Stimulated activated CD4-positive, alpha-beta T cell treated with anti-CD3 and anti-CD28 coated beads, TNF-alpha, amount 100 ng/mL, for 48 hours (primary cell): Measurements from ENCODE around the gene URB1.

Source experiments
- DNase-seq, 3 donors: peaks; one replicate each; pipeline ENCODE4 v3.0.0-alpha.2; 2020; ENCODE audit warnings: low read depth in 3 of 3

Gene URB1

DNA sequence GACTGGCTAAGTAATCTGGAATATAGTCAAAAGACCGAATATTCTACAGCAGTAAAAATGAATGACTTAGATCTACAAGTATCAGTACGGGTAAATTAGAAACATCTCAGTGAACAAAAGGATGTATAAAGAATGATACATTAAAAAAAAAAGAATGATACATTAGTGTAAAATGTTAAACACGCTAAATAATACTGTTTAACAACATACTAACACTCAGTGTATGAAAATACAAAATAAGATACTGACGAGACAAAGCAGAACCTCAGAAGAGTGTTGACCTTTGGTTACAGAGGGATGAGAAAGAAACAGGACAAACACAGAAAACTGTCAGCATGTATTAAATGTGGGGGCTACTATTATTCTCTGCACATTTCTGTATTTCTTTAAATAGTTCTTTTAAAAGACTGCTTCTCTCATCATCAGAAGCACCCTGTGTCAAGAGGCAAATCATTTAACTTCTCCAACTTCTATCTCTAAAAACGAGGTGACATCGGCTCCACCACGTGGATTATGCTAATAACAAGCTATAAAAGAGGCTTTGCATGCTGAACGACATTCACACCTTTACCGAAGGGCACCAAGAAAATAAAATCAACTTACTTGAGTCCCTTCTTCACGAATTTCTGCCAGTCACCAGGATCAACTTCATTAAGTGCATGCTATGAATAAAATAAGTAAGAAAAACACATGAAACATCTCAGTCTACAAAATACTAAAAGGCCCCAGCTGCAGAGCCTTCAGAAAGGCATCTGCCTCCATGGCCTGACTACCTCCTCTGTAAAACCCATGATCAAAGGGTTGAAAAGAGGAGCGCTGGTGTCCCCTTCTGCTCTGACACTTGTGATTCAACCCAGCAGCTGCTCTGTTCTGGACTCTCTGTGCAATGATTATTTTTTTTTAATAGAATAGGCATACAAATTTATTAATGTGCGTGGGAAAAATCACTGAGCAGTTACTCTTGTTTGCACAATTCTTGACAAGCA lies 51.7 kb downstream of the URB1 start:
- no peak for DNase-seq

DNA sequence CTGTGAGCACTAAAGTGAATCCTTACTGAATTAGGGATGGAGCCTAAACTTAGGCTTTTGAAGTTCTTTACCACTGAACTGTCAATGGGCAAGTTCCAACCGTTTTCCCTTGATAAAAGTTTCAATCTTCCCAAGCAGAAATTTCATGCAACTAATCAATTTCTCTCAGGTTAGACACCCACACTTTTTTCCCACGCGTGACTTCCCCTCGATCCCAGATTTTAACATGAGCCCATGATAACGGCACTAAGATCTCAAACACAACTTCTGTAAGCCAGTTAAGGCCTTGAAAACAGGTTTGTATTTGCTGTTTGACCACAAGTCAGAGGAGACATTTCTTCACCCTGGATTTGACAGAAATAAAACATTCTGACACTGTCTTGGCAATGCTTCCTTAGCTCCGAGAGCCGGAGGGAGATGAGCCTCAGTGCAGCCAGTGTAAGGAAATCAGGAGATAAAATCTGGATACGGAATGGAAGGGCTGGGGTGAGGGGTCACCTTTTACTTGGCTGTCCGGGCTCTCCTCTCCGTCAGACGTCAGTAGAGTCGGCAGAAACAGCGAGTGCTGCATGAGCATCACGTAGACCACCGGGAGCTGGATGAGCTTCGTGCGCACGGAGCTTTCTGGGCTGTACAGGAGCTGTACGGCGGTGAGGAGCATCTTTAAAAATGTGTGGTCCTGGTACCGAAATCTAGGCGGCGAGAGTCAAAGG lies 54.4 kb downstream of the URB1 start:
- no peak for DNase-seq

DNA sequence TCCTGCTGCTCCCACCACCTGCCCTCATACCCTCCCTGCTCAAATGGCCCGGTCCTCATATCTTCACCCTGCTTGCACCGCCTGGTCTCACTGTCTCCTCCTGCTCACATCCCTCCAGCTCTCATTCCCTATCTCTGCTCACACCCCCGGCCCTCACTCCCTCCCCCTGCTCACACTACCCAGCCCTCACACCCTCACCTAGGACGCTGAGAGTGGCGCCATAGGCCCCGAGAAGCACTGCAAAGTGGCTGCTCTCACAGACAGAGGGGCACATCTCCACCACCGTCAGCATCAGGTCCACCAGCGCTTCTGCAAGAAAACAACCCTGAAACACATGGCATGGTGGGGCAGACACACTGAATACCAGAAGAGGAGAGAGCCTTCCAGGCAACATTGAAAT lies 55.6 kb downstream of the URB1 start:
- no peak for DNase-seq

DNA sequence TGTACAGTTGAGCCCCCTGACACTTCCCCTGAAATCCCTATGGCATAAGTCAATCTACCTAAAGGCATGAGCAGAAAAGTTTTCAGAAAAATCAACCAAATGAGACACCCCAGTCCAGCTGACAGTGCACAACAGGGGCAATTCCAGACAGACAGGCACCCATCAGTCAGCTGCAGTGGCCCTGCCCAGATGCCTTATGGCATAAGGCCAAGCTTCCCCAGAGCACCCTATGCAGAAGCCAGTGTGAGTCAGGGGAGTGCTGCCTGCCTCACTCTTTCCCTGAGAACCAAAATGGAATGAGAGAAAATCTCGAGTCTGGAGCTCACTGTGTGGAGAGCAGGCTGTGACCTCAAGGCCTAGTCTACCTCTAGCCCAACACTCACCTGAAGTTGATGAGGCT lies 56.1 kb downstream of the URB1 start:
- DNase-seq, result no peak

DNA sequence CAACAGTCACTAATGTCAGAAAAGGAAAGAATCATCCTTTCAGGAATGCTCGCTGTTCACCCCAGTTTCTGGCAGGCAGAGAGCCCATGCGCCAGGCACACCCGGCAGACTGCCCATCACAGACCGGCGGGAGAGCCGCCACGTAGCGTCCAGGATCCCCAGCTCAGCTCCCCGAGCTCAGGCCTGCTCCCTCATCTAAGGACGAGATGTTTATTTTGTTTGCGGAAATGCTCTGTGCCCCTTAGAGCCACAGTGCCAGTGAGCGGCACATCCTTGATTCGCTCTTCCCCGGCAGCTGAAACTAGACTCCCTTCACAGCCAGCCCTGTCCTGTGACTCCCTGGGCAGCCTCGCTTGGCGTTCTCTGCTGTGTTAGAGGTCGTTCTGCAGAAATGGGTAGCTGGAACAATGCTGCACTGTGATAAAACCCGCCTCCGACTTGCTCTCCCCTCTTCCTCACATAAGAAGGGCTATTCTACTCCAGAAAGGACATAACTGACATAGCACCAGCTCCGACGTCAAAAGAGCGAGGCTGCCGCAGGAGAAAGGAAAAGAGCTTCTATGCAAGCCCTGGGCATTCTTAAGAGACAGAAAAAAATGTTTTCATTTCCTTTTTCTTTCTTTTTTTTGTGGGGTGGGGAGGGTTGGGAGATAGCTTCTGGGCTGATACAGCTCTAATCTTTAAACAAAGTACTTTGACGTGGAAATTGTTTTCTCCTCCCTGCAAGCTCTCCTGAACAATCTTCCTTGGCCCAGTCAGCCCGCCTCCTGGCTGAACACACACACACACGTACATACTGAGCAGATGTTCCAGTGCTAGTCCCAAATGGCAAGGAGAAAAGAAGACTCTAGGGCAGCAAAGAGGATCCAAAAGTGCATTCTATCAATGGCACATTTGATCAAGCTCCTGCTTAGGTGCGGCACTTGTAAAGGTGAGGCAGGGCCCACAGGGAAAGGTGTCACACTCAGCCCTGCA lies 56.9 kb downstream of the URB1 start:
- no peak for DNase-seq

DNA sequence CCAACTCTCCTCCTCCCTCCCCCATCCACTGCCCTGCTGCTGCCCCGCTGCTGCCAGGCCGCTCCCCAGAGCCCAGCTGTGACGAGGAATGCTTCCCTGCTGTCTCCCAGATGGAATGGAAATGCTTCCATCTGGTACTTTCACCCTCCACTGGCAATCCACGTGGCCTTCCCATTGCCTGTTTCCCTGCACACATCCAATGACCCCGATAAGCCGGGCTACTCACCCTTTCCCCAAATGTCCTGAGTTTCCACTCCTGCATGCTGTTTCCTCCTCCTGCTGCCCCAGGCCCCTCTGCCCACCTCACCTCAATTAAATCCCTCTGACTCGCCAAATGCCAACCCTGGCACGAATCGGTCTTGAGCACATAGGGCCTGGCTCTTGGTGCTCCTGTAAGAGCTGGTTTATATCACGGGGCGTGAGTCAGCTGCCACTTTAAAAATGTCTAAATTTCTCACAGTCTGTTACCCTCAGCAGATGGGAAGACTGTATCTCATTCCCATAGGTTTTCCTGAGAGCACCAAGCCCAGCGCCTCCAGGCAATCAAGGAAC lies 57.8 kb downstream of the URB1 start:
- DNase-seq, result no peak

DNA sequence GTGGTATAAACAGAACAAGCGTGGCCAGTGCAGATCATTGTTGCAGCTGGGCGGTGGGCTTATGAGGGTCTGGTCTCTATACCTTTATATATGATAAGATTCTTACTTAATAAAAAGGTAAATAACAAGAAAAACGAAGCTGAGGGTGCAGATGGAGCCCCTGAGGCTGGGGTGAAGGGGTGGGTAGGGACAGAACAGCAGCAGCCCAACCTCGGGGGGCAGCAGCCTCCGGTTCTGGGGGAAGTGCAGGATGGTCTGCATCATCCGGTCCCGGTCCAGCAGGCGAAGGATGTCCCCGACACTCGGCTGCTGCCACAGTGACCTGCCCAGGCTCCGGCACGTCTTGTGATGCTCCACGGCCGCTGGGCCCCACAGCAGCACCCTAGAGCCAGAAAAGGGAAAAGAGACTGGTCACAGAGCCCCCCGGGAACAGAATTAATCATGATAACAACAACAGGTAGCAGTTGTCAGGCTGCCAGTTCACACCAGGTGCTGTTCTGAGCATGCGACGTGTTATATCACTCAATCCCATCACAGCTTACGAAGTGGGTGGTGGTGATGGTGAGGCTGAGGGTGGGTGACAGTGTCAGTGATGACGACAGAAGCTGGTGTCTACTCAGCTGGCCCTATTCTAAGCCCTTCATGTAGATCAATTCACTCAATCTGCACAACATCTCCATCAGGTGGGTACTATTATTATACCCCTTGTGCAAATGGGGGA lies 58.7 kb downstream of the URB1 start:
- DNase-seq, result no peak

DNA sequence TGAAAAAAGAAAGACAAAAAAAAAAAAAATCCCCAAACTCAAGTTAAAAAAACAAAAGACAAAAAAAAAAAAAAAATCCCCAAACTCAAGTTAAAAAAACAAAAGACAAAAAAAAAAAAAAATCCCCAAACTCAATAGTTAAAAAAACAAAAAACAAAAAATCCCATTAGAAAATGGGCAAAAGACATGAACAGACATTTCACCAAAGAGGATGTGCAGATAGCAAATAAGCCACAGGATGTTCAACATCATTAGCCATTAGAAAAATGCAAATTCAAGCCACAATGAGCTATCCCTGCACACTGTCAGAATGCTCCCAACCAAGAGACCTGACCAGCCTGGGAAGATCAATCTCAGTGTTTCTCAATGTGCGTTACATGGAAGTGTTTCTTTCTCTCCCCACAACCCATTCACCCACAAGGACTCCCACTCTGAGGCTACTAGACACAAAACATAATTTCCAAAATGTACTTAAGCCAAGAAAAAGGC lies 60.3 kb downstream of the URB1 start:
- DNase-seq, result no peak

DNA sequence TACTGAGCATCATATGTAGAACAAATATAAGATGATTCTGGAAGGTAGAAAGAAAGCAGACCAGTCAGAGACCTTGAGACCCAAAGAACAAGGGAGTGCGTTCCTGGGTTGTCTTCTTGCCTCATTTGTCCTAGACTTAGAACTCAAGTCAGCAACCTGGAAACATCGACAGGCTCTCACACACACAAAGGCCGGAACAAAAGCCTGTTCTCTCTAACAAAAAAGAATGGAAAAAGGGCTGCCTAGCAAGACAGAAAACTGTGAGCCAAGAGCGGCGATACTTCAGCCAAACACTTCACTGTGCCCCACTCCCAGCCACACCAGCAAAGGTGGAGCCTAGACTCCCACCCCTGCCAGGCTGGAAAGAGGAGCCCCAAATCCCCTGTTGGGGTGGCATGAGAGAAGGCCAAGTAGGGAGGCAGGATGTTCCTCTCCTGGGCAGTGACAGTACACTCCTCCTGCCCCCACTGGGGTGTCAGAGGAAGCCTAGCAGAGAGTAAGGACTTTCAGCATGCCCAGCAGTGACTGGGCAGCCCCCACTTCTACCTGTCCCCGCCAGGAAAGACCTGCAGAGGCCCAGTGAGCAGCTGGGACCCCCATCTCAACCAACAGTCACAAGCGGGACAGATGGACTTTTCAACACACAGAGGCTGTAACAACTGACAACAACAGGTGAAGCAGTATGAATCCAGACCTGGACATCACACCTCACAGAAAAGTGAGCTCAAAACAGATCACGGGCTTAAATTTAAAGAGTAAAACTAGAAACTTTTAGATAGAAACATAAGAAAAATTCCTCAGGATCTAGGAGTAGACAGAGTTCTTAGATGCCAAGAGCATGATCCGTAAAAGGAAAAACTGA lies 61.1 kb downstream of the URB1 start:
- DNase-seq, result no peak

DNA sequence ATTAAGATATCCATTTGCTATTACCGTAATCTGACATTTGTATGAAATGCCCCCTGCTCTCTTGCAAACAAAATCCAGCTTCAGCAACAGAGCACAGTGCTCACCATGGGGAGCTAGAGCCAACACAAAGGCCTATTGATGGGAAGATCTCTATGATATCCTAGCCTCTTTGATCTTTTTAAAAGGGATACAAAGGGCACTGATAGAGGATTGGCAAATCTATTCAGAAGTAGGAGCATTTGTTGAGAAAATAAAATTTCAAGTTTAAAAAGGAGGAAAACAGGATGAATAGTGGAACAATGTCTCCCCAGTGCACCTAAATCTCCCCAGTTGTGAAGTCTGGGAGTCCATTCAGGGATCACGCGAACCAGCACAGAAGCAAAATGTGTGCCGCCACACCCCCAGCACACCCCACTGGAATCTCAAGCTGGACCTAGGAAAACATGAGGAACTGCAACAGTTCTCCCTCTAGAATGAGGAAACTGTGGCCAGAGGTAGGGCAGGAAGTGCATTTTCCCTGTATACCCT lies 62.0 kb downstream of the URB1 start:
- no peak for DNase-seq

DNA sequence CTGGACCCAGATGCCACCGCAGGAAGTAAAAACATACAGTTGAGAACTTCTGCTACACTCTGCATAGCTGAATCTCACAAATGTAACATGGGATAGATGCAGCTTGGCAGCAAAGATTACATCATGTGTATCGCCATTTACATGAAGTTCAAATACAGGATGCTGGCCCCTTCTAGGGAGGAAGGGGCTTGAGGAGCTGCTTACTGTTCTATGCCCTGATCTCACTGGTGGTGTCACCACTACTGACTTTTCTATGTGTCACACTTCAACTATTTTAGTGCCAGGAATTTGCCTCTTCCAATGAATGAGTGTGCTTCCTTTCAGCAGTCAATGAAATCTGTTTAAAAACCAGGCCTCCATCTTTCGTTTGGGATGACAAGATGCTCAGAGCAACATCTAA lies 63.0 kb downstream of the URB1 start:
- DNase-seq, result no peak

DNA sequence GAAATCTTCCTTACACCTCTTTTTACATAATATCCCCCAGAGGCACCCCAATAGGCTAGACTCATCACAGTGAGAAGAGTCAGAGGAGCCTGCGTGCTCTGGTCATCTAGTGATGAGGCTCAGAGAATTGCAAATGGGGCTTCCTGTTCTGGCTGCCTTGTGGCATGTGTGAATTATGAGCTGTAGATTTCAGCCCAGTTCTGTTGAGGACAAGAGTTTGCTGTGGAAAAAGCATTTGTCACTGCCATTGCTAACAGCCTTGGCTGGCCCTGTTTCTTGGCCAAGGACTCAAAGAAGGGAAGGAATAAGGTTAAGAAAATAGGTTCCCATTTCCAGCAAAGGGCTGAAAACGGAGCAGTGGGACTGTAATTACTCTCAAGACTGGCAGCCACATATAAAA lies 63.5 kb downstream of the URB1 start:
- DNase-seq, result no peak

DNA sequence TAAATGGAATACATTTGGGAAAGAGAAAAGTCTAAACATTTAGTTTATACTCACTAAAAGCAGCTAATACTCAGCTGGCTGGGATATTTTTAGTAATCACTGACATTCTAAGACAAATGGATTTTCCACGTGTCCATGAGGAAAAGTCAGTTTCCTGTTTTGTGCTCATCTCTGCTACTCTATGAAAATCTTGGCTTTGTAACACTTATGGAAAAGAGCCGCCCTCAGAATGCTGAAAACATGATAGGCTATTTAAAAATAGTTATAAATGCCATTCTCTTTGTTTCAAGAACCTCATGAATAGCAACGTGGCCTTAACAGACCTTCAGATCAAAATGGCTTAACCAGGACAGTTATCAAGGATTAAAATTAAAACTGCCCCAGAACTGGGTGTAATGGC lies 64.2 kb downstream of the URB1 start:
- no peak for DNase-seq

DNA sequence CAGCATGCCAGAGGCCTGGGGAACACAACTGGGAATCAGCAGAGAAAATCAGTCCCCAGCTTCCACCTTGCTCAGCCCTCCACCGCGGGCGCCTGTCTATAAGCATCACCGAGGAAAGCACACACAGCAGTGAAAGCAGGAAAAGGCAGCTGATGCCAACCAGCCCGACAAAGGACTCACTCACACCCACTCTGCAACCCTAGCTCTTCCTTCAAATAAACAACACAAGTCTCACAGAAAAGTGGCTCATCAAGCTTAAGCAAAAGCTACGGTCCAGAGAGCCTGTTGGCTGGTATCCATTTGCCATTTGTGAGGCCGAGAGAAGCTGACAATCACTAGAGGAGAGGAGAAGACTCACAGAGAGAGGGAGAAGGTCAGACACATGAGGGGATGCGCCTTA lies 67.1 kb downstream of the URB1 start:
- no peak for DNase-seq

DNA sequence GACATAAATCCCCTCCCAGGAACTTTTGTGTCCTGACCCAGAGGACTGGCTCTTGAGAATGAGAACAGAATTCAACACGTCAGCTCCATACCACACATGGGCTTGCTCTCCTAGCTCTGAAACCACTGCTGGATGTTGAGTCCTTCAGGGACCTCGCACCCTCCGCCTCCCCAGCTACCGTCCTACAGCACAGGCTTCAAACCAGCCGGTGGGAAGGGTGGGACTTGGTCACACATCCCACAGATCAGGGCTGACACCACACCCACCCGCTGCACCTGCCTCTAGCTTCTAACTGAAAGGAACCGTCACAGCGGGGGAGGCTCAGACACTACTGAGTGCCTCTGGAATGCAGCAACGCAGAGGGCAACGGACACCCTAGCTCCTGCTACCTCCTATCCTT lies 70.1 kb downstream of the URB1 start:
- no peak for DNase-seq

DNA sequence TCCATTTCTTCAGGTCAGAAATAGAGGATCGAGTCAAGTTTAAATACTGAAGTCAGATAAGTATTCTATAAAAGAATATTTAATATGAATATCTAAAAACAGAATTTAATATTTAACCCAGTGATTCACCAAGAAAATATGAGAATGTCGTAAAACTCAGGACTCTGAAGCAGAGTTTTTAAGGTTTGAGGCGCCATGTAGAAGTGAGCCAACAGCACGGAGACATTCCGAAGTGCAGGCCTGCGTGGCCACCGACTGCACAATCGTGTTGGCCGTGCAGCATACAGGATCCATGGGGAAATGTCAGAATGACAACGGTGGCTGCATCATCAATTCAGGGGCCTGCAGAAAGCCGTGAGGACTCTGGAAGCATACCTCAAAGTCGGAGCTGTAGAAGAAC lies 70.7 kb downstream of the URB1 start:
- DNase-seq, result no peak

DNA sequence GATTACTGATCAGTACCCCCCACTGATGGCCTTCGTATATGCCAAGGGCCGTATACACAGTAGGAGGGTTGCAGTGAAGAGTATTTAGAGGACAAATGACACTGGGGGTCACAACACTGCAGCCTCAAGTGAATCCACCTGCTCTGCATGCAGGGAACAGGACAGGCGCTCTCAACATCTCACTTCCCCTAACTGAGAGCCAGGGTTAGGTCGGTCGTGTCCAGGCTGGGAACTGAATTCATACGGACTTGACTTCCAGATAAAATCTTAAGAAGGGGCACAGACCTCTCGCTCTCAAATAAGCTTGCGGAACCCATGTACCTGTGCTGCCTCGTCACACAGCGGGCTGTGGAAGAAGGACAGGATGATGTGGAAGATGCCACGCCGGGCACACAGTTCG lies 71.3 kb downstream of the URB1 start:
- DNase-seq, result no peak

DNA sequence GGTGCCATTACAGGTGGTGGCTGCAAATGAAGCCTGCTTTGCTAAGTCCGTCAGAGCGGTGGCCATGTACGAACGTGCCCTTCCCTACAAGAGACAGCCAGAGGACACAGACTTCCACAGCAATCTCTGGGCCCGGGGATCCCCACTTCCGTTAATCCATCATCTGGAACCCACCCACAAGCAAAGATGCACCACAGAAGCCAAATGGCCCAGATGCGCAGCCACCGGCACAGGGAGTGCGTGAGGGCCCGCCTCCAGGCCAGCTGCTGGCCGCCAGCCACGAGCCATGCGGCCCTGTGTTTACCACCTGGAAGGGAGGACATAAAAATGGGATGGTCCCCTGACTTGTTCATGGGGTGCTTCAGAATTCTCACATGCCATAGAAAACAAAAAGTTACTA lies 72.1 kb downstream of the URB1 start:
- no peak for DNase-seq

DNA sequence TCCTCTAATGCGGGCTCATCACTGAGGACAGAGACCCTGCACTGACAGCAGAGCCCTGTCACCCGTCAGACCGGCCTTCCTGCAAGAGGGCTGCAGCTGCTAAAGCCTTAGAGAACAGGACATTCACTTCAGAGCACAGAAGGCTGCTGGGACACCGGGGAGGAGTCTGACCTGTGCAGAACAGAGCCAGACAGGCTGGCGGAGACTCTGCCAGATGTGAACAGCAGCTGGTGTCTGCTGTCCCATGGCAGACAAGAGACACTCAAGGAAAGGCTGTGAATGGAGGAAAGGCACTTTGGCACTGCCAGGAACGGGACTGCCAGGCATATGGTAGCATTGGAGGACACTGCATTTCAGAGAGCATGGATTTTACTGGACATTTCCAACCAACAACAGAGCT lies 72.8 kb downstream of the URB1 start:
- no peak for DNase-seq

DNA sequence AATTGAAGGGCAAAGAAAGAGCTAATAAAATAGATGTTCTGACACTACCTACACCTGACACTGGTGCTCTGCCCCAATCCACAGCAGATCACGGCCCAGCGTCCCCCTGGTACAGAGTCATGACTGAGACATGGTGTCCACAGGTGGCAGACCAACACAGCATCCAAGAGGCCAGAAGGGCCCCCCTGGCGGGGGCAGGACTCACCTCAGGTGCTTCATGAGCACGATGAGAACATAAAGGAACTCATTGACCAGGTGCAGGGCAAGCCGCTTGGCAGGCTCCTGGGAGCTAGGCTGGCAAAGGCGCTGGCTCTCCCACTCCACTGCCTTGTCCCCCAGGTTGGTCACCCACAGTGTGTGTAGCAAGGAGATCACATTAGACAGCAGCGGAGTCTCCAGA lies 73.8 kb downstream of the URB1 start:
- DNase-seq, result no peak
